K562 (cell line): ENCODE measurements around the gene ARRDC5. TPM values are rescaled to one million over a fixed set of nuclear protein-coding genes. Genes with fewer than 3 reads are reported as not detected.

Source experiments
- EP300 ChIP-seq: IDR thresholded peaks from 2 replicates; pipeline ENCODE4 v1.6.1; 2012; ENCODE audit warnings: low read length, improper control_type of control experiment
- MXI1 ChIP-seq: IDR thresholded peaks from 2 replicates; pipeline ENCODE4 v1.6.1; 2011; ENCODE audit warnings: low read depth, mild to moderate bottlenecking, improper control_type of control experiment, low read length
- PHB ChIP-seq: fragments of 250-450 bp; sonication (Bioruptor Pico); IDR thresholded peaks from 2 replicates; pipeline ENCODE4 v1.5.0; 2021
- SIN3B ChIP-seq: fragments of 450-650 bp; IDR thresholded peaks from 2 replicates; pipeline ENCODE4 v1.6.1; 2017; ENCODE audit warnings: low read depth, mild to moderate bottlenecking, moderate library complexity
- SRSF9 ChIP-seq: fragments of 200-400 bp; formaldehyde crosslinking; IDR thresholded peaks from 2 replicates; pipeline ENCODE4 v1.6.1; 2017; ENCODE audit warnings: low read depth, low read length, borderline replicate concordance
- TCF7L2 ChIP-seq: fragments of 150-350 bp; IDR thresholded peaks from 2 replicates; pipeline ENCODE4 v1.6.1; 2016; ENCODE audit warnings: low read depth, mild to moderate bottlenecking, low read length, moderate library complexity
- XRCC4 ChIP-seq: IDR thresholded peaks from one replicate; pipeline ENCODE4 v1.6.1; 2011; ENCODE audit not compliant: insufficient read depth, insufficient read length; ENCODE audit errors: extremely low read depth
- ZNF589 ChIP-seq: fragments of 200-800 bp; sonication (Bioruptor generic); IDR thresholded peaks from 2 replicates; pipeline ENCODE4 v1.6.1; 2016; ENCODE audit warnings: low read depth, missing genetic modification characterization, missing compliant biosample characterization
- ZNF764 ChIP-seq: fragments of 250-450 bp; sonication (Bioruptor Pico); IDR thresholded peaks from 2 replicates; pipeline ENCODE4 v1.4.0; 2020; ENCODE audit warnings: low read depth, mild to moderate bottlenecking, moderate library complexity
- polyA plus RNA-seq, 8 experiments: library from polyadenylated mRNA; depleted of rRNA in 4 of 8; stranded (reverse) in 5 of 8; unstranded in 3 of 8; fragments of >200 nt; fragmentation: Nextera tagmentation in 2 of 8; fragmentation: Illumina TruSeq in 1 of 8; extraction: Ambion mirVana in 2 of 8; extraction: Trizol in 1 of 8; gene quantifications; 2 replicates each; pipeline versions ENCODE4 v1.2.1 to v1.2.3, GENCODE V29; 2011 to 2014; ENCODE audit warnings: inconsistent platforms in 1 of 8, missing spikeins in 1 of 8
- total RNA-seq, 7 experiments: library from RNA; depleted of rRNA in 6 of 7; stranded (reverse); fragments of >200 nt in 6 of 7; fragmentation: Illumina TruSeq in 2 of 7; extraction: Trizol in 2 of 7; gene quantifications; 2 replicates each; pipeline versions ENCODE4 v1.2.1 to v1.2.3, GENCODE V29; 2011 to 2021; ENCODE audit warnings: low replicate concordance in 1 of 7
- TF ChIP-seq, protein P1 (sequence below): fragments of 450-650 bp; IDR thresholded peaks from 2 replicates; pipeline ENCODE4 v1.7.1; 2018; ENCODE audit warnings: mild to moderate bottlenecking, low read depth; ENCODE audit not compliant: partially characterized antibody
- TF ChIP-seq, protein P2 (sequence below): fragments of 250-450 bp; sonication (Bioruptor Pico); IDR thresholded peaks from 2 replicates; pipeline ENCODE4 v1.8.0; 2022; ENCODE audit warnings: moderate library complexity, mild to moderate bottlenecking, inconsistent platforms
- TF ChIP-seq, protein P3 (sequence below), 2 experiments: fragments of 450-650 bp; formaldehyde crosslinking in 1 of 2; IDR thresholded peaks; 2 replicates each; pipeline versions ENCODE4 v1.4.0 to v1.6.1; 2014 to 2020; ENCODE audit warnings: mild to moderate bottlenecking in 2 of 2, borderline replicate concordance in 1 of 2, low read depth in 1 of 2

ARRDC5 gene
- total and polyA plus RNA-seq, 9 of the 15 experiments (the other 6 are each of a cell fraction or from before 2014, with no cell fraction given), result not detected

DNA sequence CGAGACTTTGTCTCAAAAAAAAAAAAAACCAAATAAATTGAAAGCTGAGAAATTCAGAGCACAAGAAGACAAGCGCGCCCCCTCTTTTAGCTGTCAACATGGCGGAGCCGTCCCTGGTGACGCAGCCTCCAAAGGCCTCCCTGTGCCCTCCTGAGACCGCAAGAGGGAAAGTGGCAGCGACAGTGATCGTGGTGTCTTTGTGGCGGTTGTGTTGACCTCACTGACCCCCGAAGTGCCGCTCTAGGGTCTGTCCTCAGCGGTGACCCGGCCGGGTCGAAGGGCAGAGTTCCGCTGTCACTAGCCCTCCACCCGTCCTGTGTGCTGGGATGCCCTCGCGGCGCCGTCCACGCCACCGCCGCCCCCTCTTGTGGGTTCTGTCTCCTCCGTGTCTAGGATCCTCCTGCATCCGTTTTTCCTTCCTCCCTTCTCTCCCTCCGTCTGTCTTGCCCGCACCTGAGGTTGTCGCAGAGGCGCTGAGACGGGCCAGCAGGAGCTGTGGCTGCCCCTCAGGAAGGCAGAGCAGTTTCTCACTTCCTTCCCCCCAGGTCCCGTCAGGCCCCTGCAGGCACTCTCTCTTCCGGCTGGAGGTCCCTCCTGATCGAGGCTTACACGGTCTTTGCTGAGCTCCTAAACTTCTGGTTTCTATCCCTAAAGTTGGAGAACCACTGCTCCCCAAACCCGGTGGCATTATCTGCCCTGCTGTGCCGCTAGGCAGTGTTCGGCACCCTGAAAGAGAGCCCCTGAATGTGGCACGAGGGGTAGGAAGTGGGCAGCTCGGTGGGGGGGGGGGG lies 13.8 kb upstream of the ARRDC5 start (continued):
- TF ChIP-seq, protein P1, sequence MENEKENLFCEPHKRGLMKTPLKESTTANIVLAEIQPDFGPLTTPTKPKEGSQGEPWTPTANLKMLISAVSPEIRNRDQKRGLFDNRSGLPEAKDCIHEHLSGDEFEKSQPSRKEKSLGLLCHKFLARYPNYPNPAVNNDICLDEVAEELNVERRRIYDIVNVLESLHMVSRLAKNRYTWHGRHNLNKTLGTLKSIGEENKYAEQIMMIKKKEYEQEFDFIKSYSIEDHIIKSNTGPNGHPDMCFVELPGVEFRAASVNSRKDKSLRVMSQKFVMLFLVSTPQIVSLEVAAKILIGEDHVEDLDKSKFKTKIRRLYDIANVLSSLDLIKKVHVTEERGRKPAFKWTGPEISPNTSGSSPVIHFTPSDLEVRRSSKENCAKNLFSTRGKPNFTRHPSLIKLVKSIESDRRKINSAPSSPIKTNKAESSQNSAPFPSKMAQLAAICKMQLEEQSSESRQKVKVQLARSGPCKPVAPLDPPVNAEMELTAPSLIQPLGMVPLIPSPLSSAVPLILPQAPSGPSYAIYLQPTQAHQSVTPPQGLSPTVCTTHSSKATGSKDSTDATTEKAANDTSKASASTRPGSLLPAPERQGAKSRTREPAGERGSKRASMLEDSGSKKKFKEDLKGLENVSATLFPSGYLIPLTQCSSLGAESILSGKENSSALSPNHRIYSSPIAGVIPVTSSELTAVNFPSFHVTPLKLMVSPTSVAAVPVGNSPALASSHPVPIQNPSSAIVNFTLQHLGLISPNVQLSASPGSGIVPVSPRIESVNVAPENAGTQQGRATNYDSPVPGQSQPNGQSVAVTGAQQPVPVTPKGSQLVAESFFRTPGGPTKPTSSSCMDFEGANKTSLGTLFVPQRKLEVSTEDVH, result no peak
- TF ChIP-seq MXI1 (no peak), TCF7L2 (no peak), XRCC4 (no peak), ZNF764 (no peak), SRSF9 (no peak), ZNF589 (CRISPR knock-in tag) (no peak), SIN3B (no peak), PHB (no peak), EP300 (no peak)
- TF ChIP-seq, protein P2, sequence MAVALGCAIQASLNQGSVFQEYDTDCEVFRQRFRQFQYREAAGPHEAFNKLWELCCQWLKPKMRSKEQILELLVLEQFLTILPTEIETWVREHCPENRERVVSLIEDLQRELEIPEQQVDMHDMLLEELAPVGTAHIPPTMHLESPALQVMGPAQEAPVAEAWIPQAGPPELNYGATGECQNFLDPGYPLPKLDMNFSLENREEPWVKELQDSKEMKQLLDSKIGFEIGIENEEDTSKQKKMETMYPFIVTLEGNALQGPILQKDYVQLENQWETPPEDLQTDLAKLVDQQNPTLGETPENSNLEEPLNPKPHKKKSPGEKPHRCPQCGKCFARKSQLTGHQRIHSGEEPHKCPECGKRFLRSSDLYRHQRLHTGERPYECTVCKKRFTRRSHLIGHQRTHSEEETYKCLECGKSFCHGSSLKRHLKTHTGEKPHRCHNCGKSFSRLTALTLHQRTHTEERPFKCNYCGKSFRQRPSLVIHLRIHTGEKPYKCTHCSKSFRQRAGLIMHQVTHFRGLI (CRISPR knock-in tag), result no peak
- TF ChIP-seq, protein P3, sequence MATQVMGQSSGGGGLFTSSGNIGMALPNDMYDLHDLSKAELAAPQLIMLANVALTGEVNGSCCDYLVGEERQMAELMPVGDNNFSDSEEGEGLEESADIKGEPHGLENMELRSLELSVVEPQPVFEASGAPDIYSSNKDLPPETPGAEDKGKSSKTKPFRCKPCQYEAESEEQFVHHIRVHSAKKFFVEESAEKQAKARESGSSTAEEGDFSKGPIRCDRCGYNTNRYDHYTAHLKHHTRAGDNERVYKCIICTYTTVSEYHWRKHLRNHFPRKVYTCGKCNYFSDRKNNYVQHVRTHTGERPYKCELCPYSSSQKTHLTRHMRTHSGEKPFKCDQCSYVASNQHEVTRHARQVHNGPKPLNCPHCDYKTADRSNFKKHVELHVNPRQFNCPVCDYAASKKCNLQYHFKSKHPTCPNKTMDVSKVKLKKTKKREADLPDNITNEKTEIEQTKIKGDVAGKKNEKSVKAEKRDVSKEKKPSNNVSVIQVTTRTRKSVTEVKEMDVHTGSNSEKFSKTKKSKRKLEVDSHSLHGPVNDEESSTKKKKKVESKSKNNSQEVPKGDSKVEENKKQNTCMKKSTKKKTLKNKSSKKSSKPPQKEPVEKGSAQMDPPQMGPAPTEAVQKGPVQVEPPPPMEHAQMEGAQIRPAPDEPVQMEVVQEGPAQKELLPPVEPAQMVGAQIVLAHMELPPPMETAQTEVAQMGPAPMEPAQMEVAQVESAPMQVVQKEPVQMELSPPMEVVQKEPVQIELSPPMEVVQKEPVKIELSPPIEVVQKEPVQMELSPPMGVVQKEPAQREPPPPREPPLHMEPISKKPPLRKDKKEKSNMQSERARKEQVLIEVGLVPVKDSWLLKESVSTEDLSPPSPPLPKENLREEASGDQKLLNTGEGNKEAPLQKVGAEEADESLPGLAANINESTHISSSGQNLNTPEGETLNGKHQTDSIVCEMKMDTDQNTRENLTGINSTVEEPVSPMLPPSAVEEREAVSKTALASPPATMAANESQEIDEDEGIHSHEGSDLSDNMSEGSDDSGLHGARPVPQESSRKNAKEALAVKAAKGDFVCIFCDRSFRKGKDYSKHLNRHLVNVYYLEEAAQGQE (IDR thresholded peaks at IDR 0.05; ENCODE audit: borderline replicate concordance), result no peak
- TF ChIP-seq, protein P3 (CRISPR knock-in tag; IDR thresholded peaks at IDR 0.05; ENCODE audit: low read depth), result no peak
